Loucy (cell line): ENCODE data around the gene NEO1.

Source experiments
- EZH2phosphoT487 ChIP-seq: fragments of 200-600 bp; IDR thresholded peaks from 2 replicates; pipeline ENCODE4 v1.6.1; 2018; ENCODE audit warnings: antibody characterized with exemption, mild to moderate bottlenecking, moderate library complexity, borderline replicate concordance
- TF ChIP-seq, protein P1 (sequence below): fragments of 200-600 bp; sonication (generic); conservative IDR thresholded peaks from 2 replicates; pipeline ENCODE4 v1.5.1; 2014; ENCODE audit warnings: mild to moderate bottlenecking, antibody characterized with exemption, low read length

DNA sequence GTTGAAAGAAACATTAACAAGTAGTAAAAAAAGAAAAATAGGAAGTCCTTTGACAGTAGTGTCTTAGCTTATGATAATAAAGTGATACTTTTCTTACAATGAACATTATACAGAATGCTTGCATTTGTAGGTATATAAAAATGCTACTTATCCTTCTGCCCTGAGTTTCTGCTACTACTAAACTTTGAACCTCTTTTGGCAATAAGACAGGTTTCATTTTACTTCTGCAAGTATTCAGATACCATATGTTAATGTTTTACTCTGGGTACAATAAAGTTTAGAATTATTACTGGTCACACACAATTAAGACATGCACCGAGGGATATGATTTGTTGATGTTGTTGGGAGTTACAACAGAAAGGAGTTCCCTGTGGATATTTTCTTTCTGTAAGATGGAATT, 57.9 kb downstream of the NEO1 start:
- TF ChIP-seq, protein P1, sequence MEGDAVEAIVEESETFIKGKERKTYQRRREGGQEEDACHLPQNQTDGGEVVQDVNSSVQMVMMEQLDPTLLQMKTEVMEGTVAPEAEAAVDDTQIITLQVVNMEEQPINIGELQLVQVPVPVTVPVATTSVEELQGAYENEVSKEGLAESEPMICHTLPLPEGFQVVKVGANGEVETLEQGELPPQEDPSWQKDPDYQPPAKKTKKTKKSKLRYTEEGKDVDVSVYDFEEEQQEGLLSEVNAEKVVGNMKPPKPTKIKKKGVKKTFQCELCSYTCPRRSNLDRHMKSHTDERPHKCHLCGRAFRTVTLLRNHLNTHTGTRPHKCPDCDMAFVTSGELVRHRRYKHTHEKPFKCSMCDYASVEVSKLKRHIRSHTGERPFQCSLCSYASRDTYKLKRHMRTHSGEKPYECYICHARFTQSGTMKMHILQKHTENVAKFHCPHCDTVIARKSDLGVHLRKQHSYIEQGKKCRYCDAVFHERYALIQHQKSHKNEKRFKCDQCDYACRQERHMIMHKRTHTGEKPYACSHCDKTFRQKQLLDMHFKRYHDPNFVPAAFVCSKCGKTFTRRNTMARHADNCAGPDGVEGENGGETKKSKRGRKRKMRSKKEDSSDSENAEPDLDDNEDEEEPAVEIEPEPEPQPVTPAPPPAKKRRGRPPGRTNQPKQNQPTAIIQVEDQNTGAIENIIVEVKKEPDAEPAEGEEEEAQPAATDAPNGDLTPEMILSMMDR: no peak
- TF ChIP-seq EZH2phosphoT487: no peak
